Suprapubic skin (tissue), 4 donors: ENCODE results near the gene COL15A1. TPM values are rescaled to one million over a fixed set of nuclear protein-coding genes. Genes with fewer than 3 reads are reported as not detected.

Experiments
- DNase-seq, 2 donors: peaks; one replicate each; pipeline ENCODE4 v3.0.0-alpha.2; 2019; ENCODE audit warnings: low spot score in 2 of 2
- H3K27ac ChIP-seq: fragments of 200-600 bp; sonication (generic); one replicate; pipeline ENCODE4 v1.5.1; 2019
- H3K27me3 ChIP-seq: fragments of 200-600 bp; sonication (generic); one replicate; pipeline ENCODE4 v1.5.1; 2019
- H3K36me3 ChIP-seq: fragments of 200-600 bp; sonication (generic); one replicate; pipeline ENCODE4 v1.5.1; 2019
- H3K4me1 ChIP-seq: fragments of 200-600 bp; sonication (generic); one replicate; pipeline ENCODE4 v1.5.1; 2019
- H3K4me3 ChIP-seq: fragments of 200-600 bp; sonication (generic); one replicate; pipeline ENCODE4 v1.5.1; 2019; ENCODE audit warnings: mild to moderate bottlenecking
- H3K9me3 ChIP-seq: fragments of 200-600 bp; sonication (generic); one replicate; pipeline ENCODE4 v1.5.1; 2019
- CTCF ChIP-seq, 2 donors: fragments of 200-600 bp in 1 of 2; fragments of 450-650 bp in 1 of 2; sonication (generic) in 1 of 2; IDR thresholded peaks; one replicate each; pipeline ENCODE4 v1.5.1; 2016 to 2019; ENCODE audit warnings: antibody characterized with exemption in 2 of 2, mild to moderate bottlenecking in 1 of 2, moderate library complexity in 1 of 2
- EP300 ChIP-seq: sonication (generic); formaldehyde crosslinking; IDR thresholded peaks from one replicate; pipeline ENCODE4 v1.6.1; 2017; ENCODE audit warnings: antibody characterized with exemption
- POLR2A ChIP-seq, 2 donors: fragments of 450-650 bp; IDR thresholded peaks; one replicate each; pipeline ENCODE4 v1.6.1; 2017; ENCODE audit warnings: antibody characterized with exemption in 2 of 2, mild to moderate bottlenecking in 2 of 2, moderate library complexity in 2 of 2
- POLR2AphosphoS5 ChIP-seq, 3 donors: sonication (generic); formaldehyde crosslinking; IDR thresholded peaks; one replicate each; pipeline ENCODE4 v1.6.1; 2017; ENCODE audit warnings: antibody characterized with exemption in 3 of 3
- WGBS: methylation state at CpG from one replicate; pipeline ENCODE4 v1.1.5; 2018; 5-methylcytosine and 5-hydroxymethylcytosine counted together
- total RNA-seq, 4 donors: library from RNA; depleted of rRNA; stranded (reverse); fragments of >200 nt; gene quantifications; one replicate each; pipeline ENCODE4 v1.1.0, GENCODE V29; 2016

Gene COL15A1
- total RNA-seq, 4 donors from 2014 or later = 8.0 to 15.0 (median 9.3) TPM

DNA sequence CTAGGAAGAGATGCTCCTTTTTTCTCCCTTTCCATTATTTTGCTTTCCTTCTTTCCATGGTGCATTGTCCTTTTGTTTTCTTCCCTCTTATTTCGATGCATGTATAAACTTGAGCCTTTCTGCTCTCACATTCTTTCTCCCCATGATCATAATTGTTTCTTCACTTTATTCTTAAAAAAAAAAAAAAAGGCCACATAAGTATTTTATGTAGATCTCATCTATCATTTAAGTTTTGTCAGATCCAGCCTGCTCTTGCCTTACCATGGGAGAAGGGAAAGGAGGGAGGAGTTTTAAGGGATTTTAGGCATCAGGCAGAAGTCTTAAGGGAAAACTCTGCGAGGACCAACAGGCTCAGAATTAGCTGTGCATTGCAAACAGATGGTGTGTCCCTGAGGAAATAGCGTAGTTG lies 172.3 kb downstream of the COL15A1 start:
- WGBS = 30% methylated on average over 3 of the region's 3 CpGs
- Histone ChIP-seq H3K9me3 (no peaks in the 10 kb centered on the region), H3K27me3 (no peaks in the 10 kb centered on the region), H3K4me3 (no peak overlapping the region), H3K27ac (no peak overlapping the region), H3K36me3 (no peaks in the 10 kb centered on the region), H3K4me1 (peaks cover 47% of the 10 kb centered on the region)
- TF ChIP-seq POLR2AphosphoS5 (IDR thresholded peaks at IDR 0.05) = no peak
- no peak for TF ChIP-seq EP300
- no peak for TF ChIP-seq CTCF (IDR thresholded peaks at IDR 0.05)
- no peak for TF ChIP-seq POLR2A (IDR thresholded peaks at IDR 0.05)
- DNase-seq = no peak

GRCh38 chr9:99118782-99119466 lies 175.2 kb downstream of the COL15A1 start:
- WGBS = 80% methylated on average over 7 of the region's 7 CpGs
- no peaks in the 10 kb centered on the region for H3K9me3 ChIP-seq
- H3K4me1 ChIP-seq = peaks cover 37% of the 10 kb centered on the region
- no peak overlapping the region for H3K4me3 ChIP-seq
- DNase-seq = no peak
- TF ChIP-seq CTCF (IDR thresholded peaks at IDR 0.05) (no peak), EP300 (no peak), POLR2A (IDR thresholded peaks at IDR 0.05) (no peak)
- H3K36me3 ChIP-seq = no peaks in the 10 kb centered on the region
- H3K27me3 ChIP-seq = no peaks in the 10 kb centered on the region
- no peak overlapping the region for H3K27ac ChIP-seq

GRCh38 chr9:99119976-99120655 lies 176.4 kb downstream of the COL15A1 start:
- no peak overlapping the region for H3K4me3 ChIP-seq
- H3K27ac ChIP-seq = no peak overlapping the region
- H3K36me3 ChIP-seq = no peaks in the 10 kb centered on the region
- no peaks in the 10 kb centered on the region for H3K27me3 ChIP-seq
- DNase-seq = no peak
- peaks cover 27% of the 10 kb centered on the region for H3K4me1 ChIP-seq
- TF ChIP-seq POLR2A (IDR thresholded peaks at IDR 0.05) (no peak), EP300 (no peak), CTCF (IDR thresholded peaks at IDR 0.05) (no peak), POLR2AphosphoS5 (IDR thresholded peaks at IDR 0.05) (no peak)
- no peaks in the 10 kb centered on the region for H3K9me3 ChIP-seq

Other genes starting within 250 kb of the COL15A1 start
- 1 to 10 TPM in 1 of 4 donors, under 1 TPM in 1, not detected in 2; 0.32 to 1.7 TPM for gene GABBR2, start 235.0 kb upstream of the COL15A1 start, total RNA-seq
- 10 to 100 TPM in 2 of 4 donors, 1 to 10 TPM in 2; 7.0 to 37.8 (median 10.3) TPM for gene ANKS6, start 147.4 kb upstream of the COL15A1 start, total RNA-seq
- gene GALNT12, start 136.2 kb upstream of the COL15A1 start, total RNA-seq = 1 to 10 TPM; 1.4 to 8.0 (median 5.5) TPM
- 10 to 100 TPM; 11.3 to 19.8 (median 14.7) TPM for gene TGFBR1, start 161.2 kb downstream of the COL15A1 start, total RNA-seq